ENCODE results near the gene MYCL.

- TF ChIP-seq REST (IDR thresholded peaks at IDR 0.05; ENCODE audit: insufficient read depth in 1 of 2, low read depth in 2 of 2, low read length in 2 of 2) (no peak), POLR2AphosphoS5 (IDR thresholded peaks at IDR 0.05; ENCODE audit: low read depth, low read length) (no peak), SIN3A (IDR thresholded peaks at IDR 0.05; ENCODE audit: borderline replicate concordance, insufficient read depth, low read length) (no peak), TAF1 (IDR thresholded peaks at IDR 0.05; ENCODE audit: borderline replicate concordance, insufficient read depth, low read length) (no peak), FOXP2 (optimal IDR thresholded peaks at IDR 0.05; ENCODE audit: borderline replicate concordance, extremely low read depth, extremely low read length, insufficient read depth) (no peak)
Observed at GRCh38 chr1:39936724-39937491, 35.2 kb upstream of the MYCL start.
